SK-N-SH (cell line): ENCODE data around the gene GMCL1. TPM values are rescaled to one million over a fixed set of nuclear protein-coding genes. Genes with fewer than 3 reads are reported as not detected.

Source experiments
- CTCF ChIA-PET: fragments of 300-600, 350-600 bp; formaldehyde crosslinking; extraction: SDS; loops from one replicate; lab custom pipeline; 2021; lab: Yijun Ruan, JAX
- POLR2A ChIA-PET: fragments of 350-600 bp; sonication (Branson Sonifier 250); formaldehyde crosslinking; extraction: SDS; loops from one replicate; lab custom pipeline; 2020; ENCODE audit warnings: antibody characterized with exemption, inconsistent platforms; lab: Yijun Ruan, JAX
- DNase-seq: peaks from one replicate; pipeline ENCODE4 v3.0.0; 2012
- H2AFZ ChIP-seq: fragments of 200-600 bp; sonication (generic); 2 replicates; pipeline ENCODE4 v1.8.1; 2016; ENCODE audit warnings: antibody characterized with exemption, mild to moderate bottlenecking, low read depth
- H3F3A ChIP-seq: fragments of 200-600 bp; sonication (generic); replicated peaks from 2 replicates; pipeline ENCODE3; 2016; ENCODE audit warnings: antibody characterized with exemption, mild to moderate bottlenecking; ENCODE audit not compliant: insufficient read depth
- H3K27ac ChIP-seq, 2 experiments: fragments of 200-500 bp in 1 of 2; fragments of 200-600 bp in 1 of 2; sonication (Bioruptor generic) in 1 of 2; sonication (generic), shearing (Covaris generic) in 1 of 2; 2 replicates each; pipeline versions ENCODE4 v1.5.1 to v1.6.1; 2014 to 2016; ENCODE audit warnings: low read depth in 2 of 2, inconsistent platforms in 1 of 2, low read length in 1 of 2, mild to moderate bottlenecking in 1 of 2, mixed read lengths in 1 of 2
- H3K27me3 ChIP-seq: fragments of 200-600 bp; sonication (generic), shearing (Covaris generic); 2 replicates; pipeline ENCODE4 v1.6.1; 2016; ENCODE audit warnings: mixed run types; ENCODE audit not compliant: insufficient read depth
- H3K36me3 ChIP-seq, 2 experiments: fragments of 200-500 bp in 1 of 2; fragments of 200-600 bp in 1 of 2; sonication (Bioruptor generic) in 1 of 2; sonication (generic) in 1 of 2; replicated peaks in 1 of 2; 2 replicates each; pipeline versions ENCODE3 to v1.5.1; 2014 to 2016; ENCODE audit warnings: low read length in 1 of 2, mild to moderate bottlenecking in 1 of 2; ENCODE audit not compliant: insufficient read depth in 2 of 2, control insufficient read depth in 1 of 2
- H3K4me1 ChIP-seq, 2 experiments: fragments of 200-500 bp in 1 of 2; fragments of 200-600 bp in 1 of 2; sonication (Bioruptor generic) in 1 of 2; sonication (generic), shearing (Covaris generic) in 1 of 2; 2 replicates each; pipeline versions ENCODE4 v1.5.1 to v1.6.1; 2014 to 2016; ENCODE audit warnings: low read depth in 1 of 2, low read length in 1 of 2, mixed run types in 1 of 2; ENCODE audit not compliant: insufficient read depth in 2 of 2, control insufficient read depth in 1 of 2
- H3K4me2 ChIP-seq: fragments of 200-600 bp; sonication (generic), shearing (Covaris generic); 2 replicates; pipeline ENCODE4 v1.6.1; 2017; ENCODE audit warnings: mixed run types
- H3K4me3 ChIP-seq, 2 experiments: fragments of 200-500 bp in 1 of 2; fragments of 200-600 bp in 1 of 2; sonication (Bioruptor generic) in 1 of 2; sonication (generic), shearing (Covaris generic) in 1 of 2; 2 replicates each; pipeline versions ENCODE4 v1.5.1 to v1.8.1; 2014 to 2016; ENCODE audit warnings: low read depth in 2 of 2, inconsistent platforms in 1 of 2, low read length in 1 of 2, mild to moderate bottlenecking in 1 of 2, mixed read lengths in 1 of 2, moderate library complexity in 1 of 2
- H3K79me2 ChIP-seq: fragments of 200-600 bp; sonication (generic); 2 replicates; pipeline ENCODE4 v1.8.1; 2017; ENCODE audit warnings: mild to moderate bottlenecking; ENCODE audit not compliant: insufficient read depth
- H3K9ac ChIP-seq: fragments of 200-600 bp; sonication (generic); 2 replicates; pipeline ENCODE4 v1.6.1; 2017; ENCODE audit warnings: mixed run types
- H3K9me2 ChIP-seq: fragments of 200-600 bp; sonication (generic); 2 replicates; pipeline ENCODE4 v1.6.1; 2017; ENCODE audit warnings: mixed run types
- H3K9me3 ChIP-seq: fragments of 200-600 bp; sonication (generic); 2 replicates; pipeline ENCODE4 v1.6.1; 2017; ENCODE audit warnings: mixed run types, mild to moderate bottlenecking, moderate library complexity
- H4K20me1 ChIP-seq: fragments of 200-600 bp; sonication (generic); 2 replicates; pipeline ENCODE4 v1.6.1; 2017; ENCODE audit warnings: mild to moderate bottlenecking, mixed run types; ENCODE audit not compliant: insufficient read depth
- CHD2 ChIP-seq: fragments of 150-350 bp; IDR thresholded peaks from 2 replicates; pipeline ENCODE4 v1.6.1; 2018; ENCODE audit warnings: low read length; ENCODE audit not compliant: partially characterized antibody
- FOSL2 ChIP-seq: IDR thresholded peaks from 2 replicates; pipeline ENCODE4 v1.4.0; 2012; ENCODE audit warnings: low read depth, mild to moderate bottlenecking, moderate library complexity, borderline replicate concordance
- FOXJ3 ChIP-seq: sonication (generic); formaldehyde crosslinking; IDR thresholded peaks from 2 replicates; pipeline ENCODE4 v1.5.1; 2020; ENCODE audit warnings: mild to moderate bottlenecking, missing genetic modification reagents
- FOXM1 ChIP-seq: IDR thresholded peaks from 2 replicates; pipeline ENCODE4 v1.4.0; 2012; ENCODE audit warnings: low read depth, mild to moderate bottlenecking
- GABPA ChIP-seq: IDR thresholded peaks from 2 replicates; pipeline ENCODE4 v1.4.0; 2012; ENCODE audit warnings: low read depth, mild to moderate bottlenecking
- JUND ChIP-seq: IDR thresholded peaks from 2 replicates; pipeline ENCODE4 v1.4.0; 2012
- MXI1 ChIP-seq: IDR thresholded peaks from 2 replicates; pipeline ENCODE4 v1.6.1; 2012; ENCODE audit warnings: mild to moderate bottlenecking, low read depth, low read length, improper control_type of control experiment
- NFIC ChIP-seq: IDR thresholded peaks from 2 replicates; pipeline ENCODE4 v1.4.0; 2012; ENCODE audit warnings: borderline replicate concordance
- NRF1 ChIP-seq: IDR thresholded peaks from 2 replicates; pipeline ENCODE4 v1.6.1; 2012; ENCODE audit warnings: low read depth, mild to moderate bottlenecking, low read length
- RAD21 ChIP-seq: IDR thresholded peaks from 2 replicates; pipeline ENCODE4 v1.6.1; 2012; ENCODE audit warnings: mild to moderate bottlenecking, low read length
- RCOR1 ChIP-seq: fragments of 150-350 bp; IDR thresholded peaks from 2 replicates; pipeline ENCODE4 v1.6.1; 2017; ENCODE audit warnings: antibody characterized with exemption, low read length
- RFX5 ChIP-seq: IDR thresholded peaks from 2 replicates; pipeline ENCODE4 v1.6.1; 2012; ENCODE audit warnings: mild to moderate bottlenecking, improper control_type of control experiment, low read length
- SMC3 ChIP-seq: IDR thresholded peaks from 2 replicates; pipeline ENCODE4 v1.6.1; 2012; ENCODE audit warnings: low read depth, low read length, improper control_type of control experiment
- TAF1 ChIP-seq: IDR thresholded peaks from 2 replicates; pipeline ENCODE4 v1.6.1; 2012; ENCODE audit warnings: low read depth, mild to moderate bottlenecking, low read length, moderate library complexity, borderline replicate concordance
- TCF12 ChIP-seq: IDR thresholded peaks from 2 replicates; pipeline ENCODE4 v1.4.0; 2012
- TEAD4 ChIP-seq: IDR thresholded peaks from 2 replicates; pipeline ENCODE4 v1.4.0; 2012; ENCODE audit warnings: mild to moderate bottlenecking, borderline replicate concordance; ENCODE audit not compliant: insufficient read depth
- YY1 ChIP-seq: IDR thresholded peaks from 2 replicates; pipeline ENCODE4 v1.4.0; 2012; ENCODE audit warnings: low read depth, mild to moderate bottlenecking
- WGBS: methylation state at CpG from one replicate; pipeline ENCODE4 v1.1.6; 2017; ENCODE audit warnings: low lambda C conversion rate; 5-methylcytosine and 5-hydroxymethylcytosine counted together
- polyA plus RNA-seq, 3 experiments: library from polyadenylated mRNA; depleted of rRNA; stranded (reverse); fragments of >200 nt; gene quantifications; 2 replicates each; pipeline ENCODE4 v1.2.3, GENCODE V29; 2012
- TF ChIP-seq, protein P1 (sequence below): IDR thresholded peaks from 2 replicates; pipeline ENCODE4 v1.4.0; 2012; ENCODE audit warnings: low read depth, borderline replicate concordance
- TF ChIP-seq, protein P2 (sequence below): fragments of 150-350 bp; IDR thresholded peaks from 2 replicates; pipeline ENCODE4 v1.6.1; 2017; ENCODE audit warnings: antibody characterized with exemption, low read length, low read depth, borderline replicate concordance
- TF ChIP-seq, protein P3 (sequence below): fragments of 200-600 bp; sonication (generic); IDR thresholded peaks from 2 replicates; pipeline ENCODE4 v1.6.1; 2017; ENCODE audit warnings: antibody characterized with exemption, mild to moderate bottlenecking, moderate library complexity
- TF ChIP-seq, protein P4 (sequence below): IDR thresholded peaks from 2 replicates; pipeline ENCODE4 v1.4.0; 2012; ENCODE audit warnings: low read depth
- TF ChIP-seq, protein P5 (sequence below): fragments of 150-350 bp; IDR thresholded peaks from 2 replicates; pipeline ENCODE4 v1.6.1; 2016; ENCODE audit warnings: mild to moderate bottlenecking, low read depth, low read length
- TF ChIP-seq, protein P6 (sequence below): IDR thresholded peaks from 2 replicates; pipeline ENCODE4; 2012

GMCL1 gene
- polyA plus RNA-seq, 1 of the 3 experiments (the other 2 are of a cell fraction) = 6.2 TPM

DNA sequence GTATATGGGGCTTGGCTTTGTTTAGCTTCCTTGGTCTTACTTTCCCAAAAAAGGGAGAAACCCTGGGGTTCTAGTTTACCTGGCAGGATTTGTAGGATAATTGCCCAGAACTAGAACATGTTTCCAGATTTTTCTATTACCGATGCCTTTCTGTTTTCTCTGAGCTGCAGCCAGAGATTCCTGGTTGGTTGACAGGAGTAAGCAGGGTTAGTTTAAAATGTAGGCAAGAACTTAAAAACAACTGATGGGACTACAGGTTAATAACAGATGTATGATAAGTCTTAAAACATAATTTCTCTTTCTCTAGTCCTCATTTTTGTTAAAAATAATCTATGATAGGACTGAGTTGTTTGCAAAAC, 38.9 kb upstream of the GMCL1 start:
- TF ChIP-seq, protein P1, sequence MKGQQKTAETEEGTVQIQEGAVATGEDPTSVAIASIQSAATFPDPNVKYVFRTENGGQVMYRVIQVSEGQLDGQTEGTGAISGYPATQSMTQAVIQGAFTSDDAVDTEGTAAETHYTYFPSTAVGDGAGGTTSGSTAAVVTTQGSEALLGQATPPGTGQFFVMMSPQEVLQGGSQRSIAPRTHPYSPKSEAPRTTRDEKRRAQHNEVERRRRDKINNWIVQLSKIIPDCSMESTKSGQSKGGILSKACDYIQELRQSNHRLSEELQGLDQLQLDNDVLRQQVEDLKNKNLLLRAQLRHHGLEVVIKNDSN = no peak
- TF ChIP-seq RFX5 (no peak), NFIC (no peak), FOXM1 (no peak), JUND (no peak), CHD2 (no peak), TEAD4 (no peak), RAD21 (no peak), RCOR1 (no peak), SMC3 (no peak), NRF1 (no peak), GABPA (no peak), TCF12 (no peak)
- TF ChIP-seq, protein P2, sequence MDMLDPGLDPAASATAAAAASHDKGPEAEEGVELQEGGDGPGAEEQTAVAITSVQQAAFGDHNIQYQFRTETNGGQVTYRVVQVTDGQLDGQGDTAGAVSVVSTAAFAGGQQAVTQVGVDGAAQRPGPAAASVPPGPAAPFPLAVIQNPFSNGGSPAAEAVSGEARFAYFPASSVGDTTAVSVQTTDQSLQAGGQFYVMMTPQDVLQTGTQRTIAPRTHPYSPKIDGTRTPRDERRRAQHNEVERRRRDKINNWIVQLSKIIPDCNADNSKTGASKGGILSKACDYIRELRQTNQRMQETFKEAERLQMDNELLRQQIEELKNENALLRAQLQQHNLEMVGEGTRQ = no peak
- TF ChIP-seq, protein P3, sequence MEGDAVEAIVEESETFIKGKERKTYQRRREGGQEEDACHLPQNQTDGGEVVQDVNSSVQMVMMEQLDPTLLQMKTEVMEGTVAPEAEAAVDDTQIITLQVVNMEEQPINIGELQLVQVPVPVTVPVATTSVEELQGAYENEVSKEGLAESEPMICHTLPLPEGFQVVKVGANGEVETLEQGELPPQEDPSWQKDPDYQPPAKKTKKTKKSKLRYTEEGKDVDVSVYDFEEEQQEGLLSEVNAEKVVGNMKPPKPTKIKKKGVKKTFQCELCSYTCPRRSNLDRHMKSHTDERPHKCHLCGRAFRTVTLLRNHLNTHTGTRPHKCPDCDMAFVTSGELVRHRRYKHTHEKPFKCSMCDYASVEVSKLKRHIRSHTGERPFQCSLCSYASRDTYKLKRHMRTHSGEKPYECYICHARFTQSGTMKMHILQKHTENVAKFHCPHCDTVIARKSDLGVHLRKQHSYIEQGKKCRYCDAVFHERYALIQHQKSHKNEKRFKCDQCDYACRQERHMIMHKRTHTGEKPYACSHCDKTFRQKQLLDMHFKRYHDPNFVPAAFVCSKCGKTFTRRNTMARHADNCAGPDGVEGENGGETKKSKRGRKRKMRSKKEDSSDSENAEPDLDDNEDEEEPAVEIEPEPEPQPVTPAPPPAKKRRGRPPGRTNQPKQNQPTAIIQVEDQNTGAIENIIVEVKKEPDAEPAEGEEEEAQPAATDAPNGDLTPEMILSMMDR = no peak
- TF ChIP-seq, protein P4, sequence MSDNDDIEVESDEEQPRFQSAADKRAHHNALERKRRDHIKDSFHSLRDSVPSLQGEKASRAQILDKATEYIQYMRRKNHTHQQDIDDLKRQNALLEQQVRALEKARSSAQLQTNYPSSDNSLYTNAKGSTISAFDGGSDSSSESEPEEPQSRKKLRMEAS = no peak
- TF ChIP-seq, all 33 proteins: peak for 0
- no peak for DNase-seq
- 88% methylated on average over 1 of the region's 1 CpG for WGBS
- Histone ChIP-seq H3K27ac (peak overlapping the region in 1 of 2 experiments; percentile 67; a peak in 1 of 4 replicates), H3K4me2 (no peak overlapping the region), H3K27me3 (no peaks in the 10 kb centered on the region), H3K4me3 (no peak overlapping the region), H3K36me3 (peaks cover 2 to 20% of the 10 kb centered on the region in 2 experiments), H3F3A (no peaks in the 10 kb centered on the region), H3K9me3 (no peaks in the 10 kb centered on the region), H3K4me1 (peaks cover 0 to 10% of the 10 kb centered on the region in 2 experiments; a peak in 3 of 4 replicates), H4K20me1 (no peaks in the 10 kb centered on the region), H3K9me2 (no peaks in the 10 kb centered on the region), H3K9ac (no peak overlapping the region), H2AFZ (no peak overlapping the region), H3K79me2 (no peaks in the 10 kb centered on the region)
- POLR2A ChIA-PET = no interaction called here
- CTCF ChIA-PET = interaction anchor here (1.8 to 2.1 kb wide), 2 partner anchors 27 to 66 kb away, joined by 8 to 9 read pairs; no protein-coding TSS in a partner anchor

DNA sequence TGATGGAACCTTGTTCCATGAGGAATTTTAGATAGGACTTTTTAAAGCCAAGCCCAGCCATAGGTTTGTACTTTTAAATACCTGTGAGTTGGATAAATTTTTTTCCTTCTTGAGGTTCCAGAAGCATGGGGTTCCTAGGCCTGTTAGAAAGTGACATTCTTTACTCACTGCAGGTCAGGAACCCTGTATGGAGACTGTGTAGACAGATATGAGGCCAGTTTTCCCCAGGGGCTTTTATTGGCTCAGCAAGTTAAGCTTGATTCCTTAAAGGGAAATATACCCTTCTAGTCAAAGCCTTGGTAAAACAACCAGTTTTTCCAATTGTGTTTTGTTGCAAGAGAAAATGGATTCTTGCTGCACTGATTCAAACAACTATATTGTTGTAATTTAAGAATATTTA, 38.4 kb upstream of the GMCL1 start:
- Histone ChIP-seq H3K4me1 (peaks cover 0 to 10% of the 10 kb centered on the region in 2 experiments; a peak in 3 of 4 replicates), H3K9me3 (no peaks in the 10 kb centered on the region), H3K27ac (no peak overlapping the region; a peak in 1 of 4 replicates), H3K79me2 (no peaks in the 10 kb centered on the region), H3F3A (no peaks in the 10 kb centered on the region), H4K20me1 (no peaks in the 10 kb centered on the region), H2AFZ (no peak overlapping the region), H3K9ac (no peak overlapping the region), H3K9me2 (no peaks in the 10 kb centered on the region), H3K36me3 (peaks cover 0 to 20% of the 10 kb centered on the region in 2 experiments), H3K4me3 (no peak overlapping the region), H3K4me2 (no peak overlapping the region), H3K27me3 (no peaks in the 10 kb centered on the region)
- CTCF ChIA-PET = interaction anchor here (0.6 to 2.1 kb wide), 3 partner anchors 26 to 109 kb away, joined by 4 to 9 read pairs (median 8); no protein-coding TSS in a partner anchor
- DNase-seq = no peak
- POLR2A ChIA-PET = no interaction called here
- TF ChIP-seq TCF12 (no peak), YY1 (no peak), GABPA (no peak), RAD21 (no peak), FOXJ3 (no peak), TEAD4 (no peak), TAF1 (no peak), FOXM1 (no peak), FOSL2 (no peak), NFIC (no peak), NRF1 (no peak), MXI1 (no peak)
- TF ChIP-seq, protein P4 = no peak
- TF ChIP-seq, protein P5, sequence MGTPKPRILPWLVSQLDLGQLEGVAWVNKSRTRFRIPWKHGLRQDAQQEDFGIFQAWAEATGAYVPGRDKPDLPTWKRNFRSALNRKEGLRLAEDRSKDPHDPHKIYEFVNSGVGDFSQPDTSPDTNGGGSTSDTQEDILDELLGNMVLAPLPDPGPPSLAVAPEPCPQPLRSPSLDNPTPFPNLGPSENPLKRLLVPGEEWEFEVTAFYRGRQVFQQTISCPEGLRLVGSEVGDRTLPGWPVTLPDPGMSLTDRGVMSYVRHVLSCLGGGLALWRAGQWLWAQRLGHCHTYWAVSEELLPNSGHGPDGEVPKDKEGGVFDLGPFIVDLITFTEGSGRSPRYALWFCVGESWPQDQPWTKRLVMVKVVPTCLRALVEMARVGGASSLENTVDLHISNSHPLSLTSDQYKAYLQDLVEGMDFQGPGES = no peak
- TF ChIP-seq, protein P6, sequence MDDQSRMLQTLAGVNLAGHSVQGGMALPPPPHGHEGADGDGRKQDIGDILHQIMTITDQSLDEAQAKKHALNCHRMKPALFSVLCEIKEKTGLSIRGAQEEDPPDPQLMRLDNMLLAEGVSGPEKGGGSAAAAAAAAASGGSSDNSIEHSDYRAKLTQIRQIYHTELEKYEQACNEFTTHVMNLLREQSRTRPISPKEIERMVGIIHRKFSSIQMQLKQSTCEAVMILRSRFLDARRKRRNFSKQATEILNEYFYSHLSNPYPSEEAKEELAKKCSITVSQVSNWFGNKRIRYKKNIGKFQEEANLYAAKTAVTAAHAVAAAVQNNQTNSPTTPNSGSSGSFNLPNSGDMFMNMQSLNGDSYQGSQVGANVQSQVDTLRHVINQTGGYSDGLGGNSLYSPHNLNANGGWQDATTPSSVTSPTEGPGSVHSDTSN = no peak
